ENCODE data around the gene TBC1D9B.

TBC1D9B gene

GRCh38 chr5:179907556-179908324 lies at the start of gene TBC1D9B:
Gene TBC1D9B, minus strand, starts transcription at chr5:179907897. Its CDS starts 76 bp downstream, at chr5:179907821.
- peak; percentile 82 for DNase-seq

GRCh38 chr5:179955630-179956029 lies 47.9 kb upstream of the TBC1D9B start:
- DNase-seq, result no peak

DNA sequence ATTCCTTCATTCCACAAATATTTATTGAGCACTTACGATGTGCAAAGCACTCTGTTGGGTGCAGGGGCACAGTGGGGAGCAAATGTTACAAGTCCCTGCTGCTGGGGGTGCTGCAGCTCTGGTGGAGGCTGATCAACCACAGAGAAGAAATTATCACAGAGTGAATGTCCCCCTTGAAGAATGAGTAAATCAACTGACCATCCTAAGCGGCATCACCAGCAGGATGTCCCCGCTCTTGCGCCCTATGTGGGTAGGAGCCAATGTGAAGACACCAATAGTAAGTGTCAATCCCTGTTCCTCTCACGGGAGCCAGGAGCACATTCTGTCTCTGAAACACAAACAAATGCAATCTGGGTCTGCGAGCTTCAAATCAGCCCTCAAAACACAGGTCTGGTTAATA lies 47.4 kb upstream of the TBC1D9B start:
- no peak for DNase-seq

DNA sequence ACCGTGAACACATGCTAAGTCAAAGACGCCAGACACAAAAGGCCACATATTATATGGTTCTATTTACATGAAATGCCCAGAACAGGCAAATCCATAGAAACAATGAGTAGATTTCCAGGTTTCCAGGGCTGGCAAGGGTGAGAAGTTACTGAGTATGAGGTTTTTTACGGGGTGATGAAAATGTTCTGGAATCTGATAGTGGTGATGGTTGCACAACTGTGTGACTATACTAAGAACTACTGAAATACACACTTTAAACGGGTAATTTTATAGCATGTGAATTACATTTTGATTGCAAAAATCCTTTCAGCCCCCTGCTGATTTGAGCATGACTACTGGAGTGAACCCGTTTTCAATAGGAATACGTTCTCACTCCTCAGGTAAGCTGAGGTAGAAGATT lies 46.7 kb upstream of the TBC1D9B start:
- DNase-seq, result no peak

DNA sequence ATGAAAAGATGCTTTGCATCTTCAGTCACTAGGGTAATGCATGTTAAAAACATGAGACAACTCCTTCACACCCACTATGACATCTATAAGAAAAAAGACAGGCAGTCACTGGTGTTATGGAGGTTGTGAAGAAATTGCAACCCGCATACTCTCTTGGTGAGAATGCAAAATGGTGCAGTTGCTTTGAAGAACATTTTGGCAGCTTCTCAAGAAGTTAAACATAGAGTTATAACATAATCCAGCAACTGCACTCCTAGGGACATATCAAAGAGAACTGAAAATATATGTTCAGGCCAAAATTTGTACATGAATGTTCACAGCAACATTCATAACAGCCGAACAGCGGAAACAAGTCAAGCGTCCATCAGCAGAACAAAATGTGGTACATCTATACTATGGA lies 46.3 kb upstream of the TBC1D9B start:
- no peak for DNase-seq

- no peak for DNase-seq
Observed at GRCh38 chr5:179936976-179937681, 29.4 kb upstream of the TBC1D9B start.

GRCh38 chr5:179930788-179931473 lies 23.2 kb upstream of the TBC1D9B start:
- DNase-seq, result no peak

GRCh38 chr5:179927824-179928223 lies 20.1 kb upstream of the TBC1D9B start:
- no peak for DNase-seq

DNA sequence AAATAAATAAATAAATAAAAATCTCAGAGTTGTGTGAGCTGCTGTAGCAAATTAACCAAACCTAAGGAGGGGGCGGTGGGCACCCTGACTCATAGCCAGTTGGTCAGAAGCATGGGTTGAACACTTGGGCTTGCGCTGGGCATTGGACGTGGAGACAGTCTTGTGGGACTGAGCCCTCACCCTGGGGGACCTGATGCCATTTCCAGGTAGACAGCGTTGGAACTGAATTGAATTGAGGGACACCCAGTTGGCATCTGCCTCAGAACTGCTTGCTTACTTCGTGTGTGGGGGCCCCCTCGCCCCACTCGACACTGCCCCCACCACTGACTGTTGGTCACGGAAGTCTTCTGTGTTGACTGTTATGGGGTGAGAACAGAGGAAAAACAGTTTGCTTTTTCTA lies 19.0 kb upstream of the TBC1D9B start:
- DNase-seq, result no peak

DNA sequence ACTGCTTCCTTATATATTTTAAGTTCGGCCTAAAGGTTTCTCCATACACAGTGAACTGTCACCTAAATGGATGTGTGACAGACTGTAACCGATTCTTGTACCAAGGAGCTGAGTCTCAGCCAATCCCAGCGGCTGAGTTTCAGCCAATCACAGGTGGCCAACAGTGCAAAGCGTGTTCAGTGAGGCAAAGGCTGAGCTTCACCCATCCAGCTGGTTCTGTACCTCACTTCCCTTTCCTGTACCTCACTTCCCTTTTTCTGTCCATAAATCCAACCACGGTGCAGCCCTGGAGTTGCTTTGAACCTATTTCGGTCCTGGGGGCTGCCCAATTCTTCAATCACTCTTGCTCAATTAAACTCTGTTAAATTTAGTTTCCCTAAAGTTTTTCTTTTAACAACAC lies 15.7 kb upstream of the TBC1D9B start:
- peak; percentile 11 for DNase-seq

DNA sequence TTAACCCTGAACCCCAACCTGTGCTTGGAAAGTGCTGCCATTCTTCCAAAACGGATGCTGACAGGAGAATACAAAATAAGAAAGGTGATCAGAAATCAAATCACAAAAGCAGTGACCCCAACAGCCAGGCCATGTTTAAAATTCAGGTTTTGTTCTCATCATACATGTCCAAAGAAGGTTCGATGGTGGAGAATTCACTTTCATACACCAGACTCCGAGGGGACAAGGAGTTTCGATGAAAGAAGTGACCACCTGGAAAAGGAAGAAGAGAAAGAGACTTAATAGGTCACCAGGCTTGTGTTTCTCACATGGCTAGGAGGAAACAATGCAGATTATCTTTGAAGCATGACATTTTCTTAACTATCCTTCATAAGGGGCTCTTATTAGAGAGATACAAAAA lies 12.5 kb upstream of the TBC1D9B start:
- no peak for DNase-seq

- DNase-seq, result no peak
Observed at GRCh38 chr5:179919487-179920060, 11.9 kb upstream of the TBC1D9B start.

DNA sequence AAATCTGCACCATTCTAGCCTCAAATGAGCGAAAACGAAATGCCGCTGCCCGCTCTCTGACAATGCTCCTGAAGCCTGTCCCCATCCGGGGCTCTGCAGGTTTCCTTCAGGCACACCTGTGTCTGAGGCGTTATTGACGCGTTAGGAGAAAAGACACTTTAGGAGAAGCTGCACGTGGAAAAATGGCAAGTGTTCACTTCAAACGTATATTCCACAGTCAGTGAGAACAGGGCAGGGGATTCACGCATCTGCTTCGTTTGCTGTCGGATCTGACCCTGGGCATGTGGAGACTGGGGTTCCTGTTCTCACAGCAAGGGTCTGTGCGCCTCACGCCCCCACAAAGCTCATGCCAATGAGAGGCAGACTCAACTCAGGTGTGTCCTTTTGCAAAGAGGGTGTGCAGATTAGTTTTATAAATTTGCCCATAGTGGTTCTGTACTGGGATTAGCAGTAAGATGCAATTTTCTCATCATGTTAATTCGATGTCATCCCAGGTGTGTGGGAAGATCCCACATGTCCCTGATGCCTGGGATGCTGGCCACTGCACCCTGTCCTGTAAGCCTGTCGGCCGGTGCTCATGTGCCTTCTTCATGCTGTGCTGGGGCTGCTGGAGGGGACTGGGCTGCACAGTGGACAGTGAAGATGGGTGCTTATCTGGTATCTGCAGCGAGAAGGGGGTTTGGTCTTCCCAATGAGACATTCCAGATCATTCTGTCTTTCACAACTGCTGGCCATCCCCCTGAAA lies 11.2 kb upstream of the TBC1D9B start:
- no peak for DNase-seq

GRCh38 chr5:179916523-179916922 lies 8.8 kb upstream of the TBC1D9B start:
- no peak for DNase-seq

DNA sequence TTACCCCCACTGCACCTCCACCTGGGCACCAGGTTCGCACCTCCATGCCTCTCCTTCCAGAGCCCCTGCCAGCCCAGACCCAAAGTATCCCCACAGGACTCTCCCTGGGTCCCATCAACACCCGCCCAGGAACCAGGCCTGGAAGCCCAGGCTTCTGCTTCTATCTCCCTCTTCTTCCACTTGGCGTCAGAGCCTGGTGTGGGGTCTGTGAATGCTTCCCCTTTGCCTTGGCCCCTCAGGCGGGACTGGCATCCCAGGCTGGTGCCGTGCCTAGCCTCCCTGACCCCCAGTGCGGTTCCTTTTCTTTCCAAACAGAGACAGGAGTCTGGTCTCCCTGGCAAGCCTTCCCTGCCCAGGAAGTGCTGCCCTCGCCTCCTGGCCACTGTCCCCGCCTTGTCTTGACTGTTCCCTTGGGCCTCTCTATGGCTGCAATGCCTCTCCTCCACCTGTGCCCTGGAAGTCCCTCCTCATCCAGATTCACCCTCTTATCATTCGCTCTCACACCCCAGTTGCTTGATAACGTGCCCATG lies 7.8 kb upstream of the TBC1D9B start:
- no peak for DNase-seq

DNA sequence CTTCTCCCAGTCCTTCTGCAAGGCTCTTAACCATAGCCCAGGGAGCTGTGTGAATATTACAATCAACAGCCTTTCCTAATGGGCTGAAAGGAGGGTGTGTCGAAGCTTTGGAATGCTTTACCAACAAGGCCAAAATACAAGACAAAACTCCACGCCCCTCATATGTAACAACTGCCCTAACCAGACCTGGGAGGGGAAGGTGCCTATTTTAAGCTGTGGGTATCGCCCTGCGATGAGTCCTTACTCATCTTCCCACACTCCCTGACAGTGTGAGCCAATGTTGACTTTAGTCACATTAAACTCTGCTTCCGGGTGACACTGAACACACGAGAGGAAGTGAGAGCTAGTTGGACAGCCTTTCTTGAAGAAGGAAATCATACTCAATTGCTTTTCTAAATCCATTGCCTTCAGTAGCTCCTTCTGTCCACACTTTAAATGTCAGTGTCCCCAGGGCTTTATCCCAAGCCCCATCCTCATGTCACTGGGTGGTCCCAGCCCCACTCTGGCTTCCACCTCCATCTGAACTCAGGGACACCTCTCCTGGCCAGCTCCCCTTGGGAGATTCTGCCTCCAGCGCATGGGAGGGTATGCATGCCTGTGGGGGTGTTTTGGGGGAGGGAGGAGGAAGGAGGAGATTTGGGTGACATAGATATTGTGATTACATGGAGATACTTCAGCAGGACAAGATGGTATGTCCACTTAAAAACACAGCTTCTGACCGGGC lies 6.5 kb upstream of the TBC1D9B start:
- DNase-seq, result peak; percentile 12

GRCh38 chr5:179913461-179913860 lies 5.8 kb upstream of the TBC1D9B start:
- no peak for DNase-seq

DNA sequence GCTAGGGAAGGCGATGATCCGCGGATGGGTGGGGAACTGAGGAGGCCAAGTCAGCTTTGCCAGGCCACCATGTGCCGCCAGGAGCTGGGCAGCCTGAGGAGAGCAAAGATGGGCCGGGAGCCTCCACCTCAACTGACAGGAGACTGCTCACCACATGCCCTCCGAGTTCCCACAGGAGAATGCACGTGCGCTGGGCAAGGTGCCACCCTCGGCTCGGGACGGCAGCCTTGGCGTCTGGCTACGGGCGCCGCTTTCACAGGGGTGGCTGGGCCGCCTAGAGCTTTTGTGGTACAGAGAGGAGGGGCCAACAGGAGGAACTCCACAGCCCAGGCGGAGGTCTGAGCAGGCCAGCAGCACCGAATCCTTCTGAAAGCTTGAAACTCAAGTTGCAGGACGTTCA lies 5.3 kb upstream of the TBC1D9B start:
- no peak for DNase-seq

DNA sequence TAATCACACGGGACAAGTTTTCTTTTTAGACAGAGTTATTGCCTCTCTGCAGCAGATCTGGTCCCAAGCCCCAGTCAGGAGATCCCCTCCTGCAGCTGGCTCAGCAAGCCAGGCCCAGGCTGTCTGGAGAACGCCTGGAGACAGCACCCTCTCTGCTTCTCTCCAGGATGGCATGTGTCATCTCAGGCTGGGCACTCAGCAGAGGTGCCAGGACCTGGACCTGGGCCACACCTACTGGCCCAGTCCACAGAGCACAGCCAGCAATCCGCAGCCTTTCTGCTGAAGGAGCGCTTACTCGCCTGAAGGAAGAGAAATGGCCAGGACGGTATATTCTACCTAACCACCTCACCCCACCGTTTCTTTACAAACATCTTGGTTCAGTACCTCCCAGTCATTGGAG lies 4.7 kb upstream of the TBC1D9B start:
- no peak for DNase-seq

DNA sequence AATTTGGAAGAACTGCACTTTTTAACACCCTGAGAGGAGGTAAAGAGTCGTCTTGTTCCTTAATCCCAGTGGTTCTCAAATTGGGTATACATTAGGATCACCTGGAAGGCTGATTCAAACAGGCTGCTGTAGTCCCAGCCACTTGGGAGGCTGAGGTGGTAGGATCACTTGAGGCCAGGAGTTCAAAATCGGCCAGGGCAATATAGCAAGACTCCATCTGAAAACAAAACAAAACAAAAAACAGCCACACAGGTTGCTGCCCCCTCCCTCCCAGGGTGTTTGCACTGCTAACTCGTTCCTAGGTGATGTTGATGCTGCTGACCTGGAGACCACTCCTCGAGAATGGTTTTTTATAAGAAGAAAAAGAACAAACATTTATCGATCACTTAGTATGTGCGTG lies 1.5 kb upstream of the TBC1D9B start:
- no peak for DNase-seq

DNA sequence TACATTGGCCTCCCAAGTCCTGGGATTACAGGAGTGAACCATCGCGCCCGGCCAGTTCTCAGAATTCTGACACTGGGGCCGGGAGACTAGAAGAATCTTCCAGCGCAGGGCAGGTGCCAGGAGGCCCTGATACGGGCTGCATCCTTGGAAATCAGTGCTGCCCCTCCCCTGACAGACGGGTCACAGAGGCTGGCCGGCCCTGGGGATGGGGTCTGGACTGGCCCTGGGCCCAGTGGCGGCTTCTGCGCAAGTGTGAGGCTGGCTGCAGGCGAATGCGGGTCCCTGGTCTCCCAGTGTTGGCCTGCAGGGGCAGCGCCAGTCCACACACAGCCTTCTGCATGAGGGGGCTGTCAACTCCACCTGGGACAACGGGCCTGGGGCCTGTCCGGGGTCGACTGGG lies 831 bp upstream of the TBC1D9B start:
- no peak for DNase-seq
